Measurements from ENCODE around the gene PLEKHA8. TPM values are rescaled to one million over a fixed set of nuclear protein-coding genes. Genes with fewer than 3 reads are reported as not detected.

PLEKHA8 gene
- total RNA-seq, 1 donor from 2014 or later: 62.7 TPM

- no peak for DNase-seq (ENCODE audit: low spot score)
- Histone ChIP-seq H4K20me1 (ENCODE audit: low read depth) (peaks cover 25% of the 10 kb centered on the region), H3K4me3 (no peak overlapping the region), H3K36me3 (peaks cover 29% of the 10 kb centered on the region), H2AFZ (replicated peaks) (no peak overlapping the region), H3F3A (ENCODE audit: low read depth) (no peaks in the 10 kb centered on the region), H3K27me3 (no peaks in the 10 kb centered on the region), H3K27ac (no peak overlapping the region), H3K4me1 (no peaks in the 10 kb centered on the region), H3K9ac (no peak overlapping the region), H3K79me2 (ENCODE audit: low read depth) (peaks cover 4% of the 10 kb centered on the region), H3K9me3 (ENCODE audit: low read depth) (no peaks in the 10 kb centered on the region), H3K4me2 (no peak overlapping the region)
- Mint-ChIP-seq H3K27me3 (ENCODE audit: insufficient read depth, low read depth) (peaks cover 2% of the 10 kb centered on the region), H3K4me1 (no peaks in the 10 kb centered on the region), H3K27ac (no peak overlapping the region), H3K9me3 (no peaks in the 10 kb centered on the region), H3K36me3 (peaks cover 54% of the 10 kb centered on the region), H3K4me3 (no peak overlapping the region)
- TF ChIP-seq, protein P1, sequence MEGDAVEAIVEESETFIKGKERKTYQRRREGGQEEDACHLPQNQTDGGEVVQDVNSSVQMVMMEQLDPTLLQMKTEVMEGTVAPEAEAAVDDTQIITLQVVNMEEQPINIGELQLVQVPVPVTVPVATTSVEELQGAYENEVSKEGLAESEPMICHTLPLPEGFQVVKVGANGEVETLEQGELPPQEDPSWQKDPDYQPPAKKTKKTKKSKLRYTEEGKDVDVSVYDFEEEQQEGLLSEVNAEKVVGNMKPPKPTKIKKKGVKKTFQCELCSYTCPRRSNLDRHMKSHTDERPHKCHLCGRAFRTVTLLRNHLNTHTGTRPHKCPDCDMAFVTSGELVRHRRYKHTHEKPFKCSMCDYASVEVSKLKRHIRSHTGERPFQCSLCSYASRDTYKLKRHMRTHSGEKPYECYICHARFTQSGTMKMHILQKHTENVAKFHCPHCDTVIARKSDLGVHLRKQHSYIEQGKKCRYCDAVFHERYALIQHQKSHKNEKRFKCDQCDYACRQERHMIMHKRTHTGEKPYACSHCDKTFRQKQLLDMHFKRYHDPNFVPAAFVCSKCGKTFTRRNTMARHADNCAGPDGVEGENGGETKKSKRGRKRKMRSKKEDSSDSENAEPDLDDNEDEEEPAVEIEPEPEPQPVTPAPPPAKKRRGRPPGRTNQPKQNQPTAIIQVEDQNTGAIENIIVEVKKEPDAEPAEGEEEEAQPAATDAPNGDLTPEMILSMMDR (IDR thresholded peaks at IDR 0.05): no peak
- no peak for TF ChIP-seq EZH2 (IDR thresholded peaks at IDR 0.05)
- TF ChIP-seq EZH2phosphoT487 (IDR thresholded peaks at IDR 0.05): no peak
Observed at GRCh38 chr7:30049173-30049572, 21.0 kb downstream of the PLEKHA8 start.

GRCh38 chr7:30053068-30053467 lies 24.9 kb downstream of the PLEKHA8 start:
- peaks cover 53% of the 10 kb centered on the region for H3K36me3 Mint-ChIP-seq
- H3K4me1 ChIP-seq: no peaks in the 10 kb centered on the region
- H3K27ac ChIP-seq: no peak overlapping the region
- H3K9ac ChIP-seq: no peak overlapping the region
- H3K9me3 ChIP-seq (ENCODE audit: low read depth): no peaks in the 10 kb centered on the region
- no peak overlapping the region for H3K4me3 Mint-ChIP-seq
- H3K36me3 ChIP-seq: peaks cover 41% of the 10 kb centered on the region
- H3F3A ChIP-seq (ENCODE audit: low read depth): no peaks in the 10 kb centered on the region
- H3K4me2 ChIP-seq: no peak overlapping the region
- H3K9me3 Mint-ChIP-seq: peaks cover 2% of the 10 kb centered on the region
- H3K27me3 ChIP-seq: no peaks in the 10 kb centered on the region
- H3K27ac Mint-ChIP-seq: no peak overlapping the region
- no peaks in the 10 kb centered on the region for H3K4me1 Mint-ChIP-seq
- no peak for DNase-seq (ENCODE audit: low spot score)
- TF ChIP-seq, protein P1 (IDR thresholded peaks at IDR 0.05): no peak
- no peak for TF ChIP-seq EZH2 (IDR thresholded peaks at IDR 0.05)
- no peak for TF ChIP-seq EZH2phosphoT487 (IDR thresholded peaks at IDR 0.05)
- no peaks in the 10 kb centered on the region for H3K27me3 Mint-ChIP-seq (ENCODE audit: insufficient read depth, low read depth)
- no peak overlapping the region for H2AFZ ChIP-seq (replicated peaks)
- H3K4me3 ChIP-seq: no peak overlapping the region
- no peaks in the 10 kb centered on the region for H3K79me2 ChIP-seq (ENCODE audit: low read depth)
- H4K20me1 ChIP-seq (ENCODE audit: low read depth): no peaks in the 10 kb centered on the region

GRCh38 chr7:30057741-30058140 lies 29.5 kb downstream of the PLEKHA8 start:
- no peak for DNase-seq (ENCODE audit: low spot score)
- peaks cover 40% of the 10 kb centered on the region for H3K36me3 Mint-ChIP-seq

More at GRCh38 chr7:30057741-30058140, 29.5 kb downstream of the PLEKHA8 start:
- Histone ChIP-seq H4K20me1 (ENCODE audit: low read depth) (peaks cover 5% of the 10 kb centered on the region), H3K4me1 (no peaks in the 10 kb centered on the region), H3K36me3 (peaks cover 44% of the 10 kb centered on the region), H3K4me3 (no peak overlapping the region), H2AFZ (replicated peaks) (no peak overlapping the region), H3K79me2 (ENCODE audit: low read depth) (no peaks in the 10 kb centered on the region), H3K27me3 (no peaks in the 10 kb centered on the region), H3F3A (ENCODE audit: low read depth) (peaks cover 11% of the 10 kb centered on the region), H3K9ac (no peak overlapping the region), H3K27ac (no peak overlapping the region), H3K9me3 (ENCODE audit: low read depth) (no peaks in the 10 kb centered on the region), H3K4me2 (no peak overlapping the region)
- Mint-ChIP-seq H3K4me3 (no peak overlapping the region), H3K27me3 (ENCODE audit: insufficient read depth, low read depth) (no peaks in the 10 kb centered on the region), H3K9me3 (peaks cover 2% of the 10 kb centered on the region), H3K27ac (no peak overlapping the region), H3K4me1 (no peaks in the 10 kb centered on the region)
- TF ChIP-seq EZH2 (IDR thresholded peaks at IDR 0.05) (no peak), EZH2phosphoT487 (IDR thresholded peaks at IDR 0.05) (no peak)
- TF ChIP-seq, protein P1 (IDR thresholded peaks at IDR 0.05): no peak
